Iris pigment epithelial cell (primary cell): ENCODE measurements around the gene ACVR2B.
A peak's percentile ranks its signal among the peaks of the same experiment; 100 is the strongest.

Experiments
- DNase-seq: peaks from one replicate; pipeline ENCODE4 v3.0.0-alpha.2; 2011; ENCODE audit warnings: low read depth

ACVR2B gene

GRCh38 chr3:38488949-38489348, 35.3 kb downstream of the ACVR2B start:
- no peak for DNase-seq

GRCh38 chr3:38489766-38490165, 36.1 kb downstream of the ACVR2B start:
- DNase-seq: no peak

GRCh38 chr3:38490281-38491030, 36.8 kb downstream of the ACVR2B start:
- no peak for DNase-seq

GRCh38 chr3:38491215-38491614, 37.5 kb downstream of the ACVR2B start:
- no peak for DNase-seq

- DNase-seq: peak; percentile 78
Observed at GRCh38 chr3:38493031-38493430, 39.3 kb downstream of the ACVR2B start.

- peak; percentile 89 for DNase-seq
Observed at GRCh38 chr3:38496131-38496910, 42.6 kb downstream of the ACVR2B start, which contains the start of gene EXOG. TSS of gene EXOG (plus strand) at chr3:38496340. CDS start at chr3:38496368, 28 bp downstream.

- DNase-seq: peak; percentile 54
Observed at GRCh38 chr3:38497031-38497430, 43.3 kb downstream of the ACVR2B start.

- DNase-seq: no peak
Observed at GRCh38 chr3:38500688-38501417, 47.2 kb downstream of the ACVR2B start.

- DNase-seq: no peak
Observed at GRCh38 chr3:38507120-38507519, 53.4 kb downstream of the ACVR2B start.

- DNase-seq: no peak
Observed at GRCh38 chr3:38509732-38510131, 56.0 kb downstream of the ACVR2B start.

- DNase-seq: no peak
Observed at GRCh38 chr3:38510631-38511030, 56.9 kb downstream of the ACVR2B start.

- DNase-seq: no peak
Observed at GRCh38 chr3:38511546-38511945, 57.9 kb downstream of the ACVR2B start.

GRCh38 chr3:38515367-38515766, 61.7 kb downstream of the ACVR2B start:
- DNase-seq: no peak

GRCh38 chr3:38516669-38517068, 63.0 kb downstream of the ACVR2B start:
- peak; percentile 30 for DNase-seq

GRCh38 chr3:38519000-38519399, 65.3 kb downstream of the ACVR2B start:
- DNase-seq: peak; percentile 40

- peak; percentile 27 for DNase-seq
Observed at GRCh38 chr3:38519651-38520050, 66.0 kb downstream of the ACVR2B start.

GRCh38 chr3:38521391-38521987, 67.8 kb downstream of the ACVR2B start:
- peak; percentile 65 for DNase-seq

GRCh38 chr3:38522002-38522401, 68.3 kb downstream of the ACVR2B start:
- DNase-seq: no peak

GRCh38 chr3:38524141-38524739, 70.5 kb downstream of the ACVR2B start:
- DNase-seq: peak; percentile 55

GRCh38 chr3:38526792-38527191, 73.1 kb downstream of the ACVR2B start:
- no peak for DNase-seq

- DNase-seq: no peak
Observed at GRCh38 chr3:38528457-38528856, 74.8 kb downstream of the ACVR2B start.

GRCh38 chr3:38532529-38532928, 78.8 kb downstream of the ACVR2B start:
- no peak for DNase-seq
